Ishikawa (cell line): Measurements from ENCODE around the gene ADGRL3.

Experiments used
- CEBPB ChIP-seq: IDR thresholded peaks from 2 replicates; pipeline ENCODE4 v1.6.1; 2012
- CREB1 ChIP-seq: IDR thresholded peaks from 2 replicates; pipeline ENCODE4 v1.6.1; 2012; ENCODE audit warnings: low read depth
- EGR1 ChIP-seq: IDR thresholded peaks from 2 replicates; pipeline ENCODE4 v1.6.1; 2012
- EP300 ChIP-seq: IDR thresholded peaks from 2 replicates; pipeline ENCODE4 v1.6.1; 2012; ENCODE audit warnings: borderline replicate concordance
- FOXM1 ChIP-seq: IDR thresholded peaks from 2 replicates; pipeline ENCODE4 v1.6.1; 2012; ENCODE audit warnings: low read depth, borderline replicate concordance
- NFIC ChIP-seq: IDR thresholded peaks from 2 replicates; pipeline ENCODE4 v1.6.1; 2012
- RAD21 ChIP-seq: IDR thresholded peaks from 2 replicates; pipeline ENCODE4 v1.6.1; 2012; ENCODE audit warnings: low read depth
- REST ChIP-seq: IDR thresholded peaks from 2 replicates; pipeline ENCODE4 v1.6.1; 2012; ENCODE audit warnings: low read depth, mild to moderate bottlenecking
- TAF1 ChIP-seq: IDR thresholded peaks from 2 replicates; pipeline ENCODE4 v1.6.1; 2012; ENCODE audit warnings: low read depth, mild to moderate bottlenecking
- TCF12 ChIP-seq: IDR thresholded peaks from 2 replicates; pipeline ENCODE4 v1.6.1; 2012; ENCODE audit warnings: low read depth
- TEAD4 ChIP-seq: IDR thresholded peaks from 2 replicates; pipeline ENCODE4 v1.6.1; 2012
- USF1 ChIP-seq: IDR thresholded peaks from 2 replicates; pipeline ENCODE4 v1.6.1; 2012
- YY1 ChIP-seq: IDR thresholded peaks from 2 replicates; pipeline ENCODE4 v1.6.1; 2012; ENCODE audit warnings: low read depth
- ZBTB7A ChIP-seq: IDR thresholded peaks from 2 replicates; pipeline ENCODE4 v1.6.1; 2012; ENCODE audit warnings: low read depth
- TF ChIP-seq, protein P1 (sequence below): IDR thresholded peaks from 2 replicates; pipeline ENCODE4 v1.6.1; 2012

Gene ADGRL3

DNA sequence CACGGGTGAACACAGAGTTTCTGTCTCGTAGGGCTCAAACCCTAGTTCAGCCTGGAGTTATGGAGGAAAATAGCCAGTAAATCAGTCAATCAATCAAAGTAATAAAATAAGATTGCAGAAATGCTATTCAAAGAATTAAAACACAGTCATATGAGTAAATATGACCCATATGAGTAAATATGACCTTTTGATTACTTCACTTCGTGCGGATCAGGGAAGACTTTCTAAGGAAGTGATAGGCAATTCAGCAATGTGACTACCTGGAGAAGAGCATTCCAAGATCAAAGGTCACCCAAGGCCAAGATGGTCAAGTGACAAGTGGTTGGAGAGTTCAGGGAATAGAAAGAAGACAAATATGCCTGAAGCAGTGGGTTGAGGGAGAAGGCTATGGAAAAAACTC, 722.6 kb downstream of the ADGRL3 start:
- TF ChIP-seq REST: no peak
- no peak for TF ChIP-seq EGR1
- TF ChIP-seq TAF1: no peak
- no peak for TF ChIP-seq USF1
- no peak for TF ChIP-seq EP300
- TF ChIP-seq, protein P1, sequence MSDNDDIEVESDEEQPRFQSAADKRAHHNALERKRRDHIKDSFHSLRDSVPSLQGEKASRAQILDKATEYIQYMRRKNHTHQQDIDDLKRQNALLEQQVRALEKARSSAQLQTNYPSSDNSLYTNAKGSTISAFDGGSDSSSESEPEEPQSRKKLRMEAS: no peak
- no peak for TF ChIP-seq NFIC
- no peak for TF ChIP-seq TEAD4
- no peak for TF ChIP-seq CREB1
- no peak for TF ChIP-seq RAD21
- TF ChIP-seq TCF12: no peak
- no peak for TF ChIP-seq FOXM1

- TF ChIP-seq REST (no peak), USF1 (no peak), YY1 (no peak), TAF1 (no peak), EP300 (no peak), FOXM1 (no peak), ZBTB7A (no peak), NFIC (no peak), EGR1 (no peak), CEBPB (no peak), RAD21 (no peak), TCF12 (no peak), CREB1 (no peak), TEAD4 (no peak)
- TF ChIP-seq, protein P1: no peak
These were observed 723.1 kb downstream of the ADGRL3 start for GRCh38 chr4:61923179-61923578.

GRCh38 chr4:61924131-61924530, 724.0 kb downstream of the ADGRL3 start:
- no peak for TF ChIP-seq FOXM1
- no peak for TF ChIP-seq TCF12
- TF ChIP-seq RAD21: peak; percentile 37
- TF ChIP-seq REST: no peak
- TF ChIP-seq TEAD4: no peak

DNA sequence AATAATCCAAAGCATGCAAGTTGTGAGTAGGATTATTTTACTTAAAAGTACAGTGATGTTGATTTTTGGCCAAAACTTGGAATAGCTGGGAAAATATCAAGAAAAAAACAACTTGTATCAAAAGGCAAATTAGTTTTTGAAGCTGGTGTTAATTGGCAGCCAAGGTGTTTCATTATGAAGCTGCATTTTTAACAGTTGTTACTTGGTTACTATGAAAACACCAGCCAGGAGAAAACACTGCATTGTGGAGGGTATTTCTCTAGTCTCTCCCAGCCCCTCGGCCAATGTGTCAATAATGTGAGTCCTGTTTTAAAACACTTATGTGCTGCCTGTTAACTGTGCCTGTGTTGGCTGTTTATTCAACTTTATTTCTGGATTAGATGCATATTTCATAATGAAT, 733.4 kb downstream of the ADGRL3 start:
- TF ChIP-seq REST (no peak), TCF12 (no peak), FOXM1 (no peak), NFIC (no peak), TAF1 (no peak), TEAD4 (no peak), YY1 (no peak), RAD21 (no peak), USF1 (no peak), CREB1 (no peak), EP300 (no peak), ZBTB7A (no peak), EGR1 (no peak), CEBPB (no peak)
- TF ChIP-seq, protein P1: no peak
